Caco-2 (cell line): ENCODE measurements around the gene CACNG3. TPM values are rescaled to one million over a fixed set of nuclear protein-coding genes. Genes with fewer than 3 reads are reported as not detected.

ENCODE experiments used
- BruUV-seq: library from RNA; stranded (reverse); fragments of 400-500 nt; replicated peaks from 2 replicates; lab custom pipeline; 2021; lab: Mats Ljungman, UMichigan
- CTCF ChIA-PET: fragments of 300-600 bp; sonication (Branson Sonifier 250); formaldehyde crosslinking; loops from one replicate; lab custom pipeline; 2022; ENCODE audit warnings: antibody characterized with exemption; lab: Charles Lee
- POLR2A ChIA-PET: fragments of 300-600 bp; sonication (Branson Sonifier 250); formaldehyde crosslinking; loops from one replicate; lab custom pipeline; 2022; ENCODE audit warnings: antibody characterized with exemption; lab: Charles Lee
- DNase-seq, 2 experiments: peaks; one replicate each; pipeline versions ENCODE4 v3.0.0 to v3.0.0-alpha.2; 2020 to 2022
- H3K27me3 ChIP-seq: replicated peaks from 2 replicates; pipeline ENCODE4 v1.6.0; 2011; ENCODE audit warnings: low read length; ENCODE audit not compliant: control insufficient read depth, insufficient read depth
- H3K36me3 ChIP-seq: 2 replicates; pipeline ENCODE4 v1.5.1; 2011; ENCODE audit warnings: low read length; ENCODE audit not compliant: control insufficient read depth, insufficient read depth
- H3K4me1 ChIP-seq: fragments of 250-450 bp; sonication (Bioruptor Pico); 2 replicates; pipeline ENCODE4 v1.5.1; 2020; ENCODE audit warnings: mild to moderate bottlenecking
- H3K4me3 ChIP-seq: 2 replicates; pipeline ENCODE4 v1.5.1; 2011; ENCODE audit warnings: low read depth, mild to moderate bottlenecking, control low read depth, low read length
- H3K9me3 ChIP-seq: fragments of 250-450 bp; sonication (Bioruptor Pico); 2 replicates; pipeline ENCODE4 v1.5.1; 2020; ENCODE audit warnings: mild to moderate bottlenecking, moderate library complexity
- H3K27ac Mint-ChIP-seq: one replicate; pipeline ENCODE4 v1.8.0; 2022; ENCODE audit warnings: mixed read lengths; ENCODE audit not compliant: unreplicated experiment
- H3K27me3 Mint-ChIP-seq: one replicate; pipeline ENCODE4 v1.8.0; 2022; ENCODE audit warnings: mixed read lengths; ENCODE audit not compliant: insufficient read depth, unreplicated experiment
- H3K36me3 Mint-ChIP-seq: one replicate; pipeline ENCODE4 v1.8.0; 2022; ENCODE audit warnings: mild to moderate bottlenecking, mixed read lengths; ENCODE audit not compliant: insufficient read depth, unreplicated experiment
- H3K4me1 Mint-ChIP-seq: one replicate; pipeline ENCODE4 v1.8.0; 2022; ENCODE audit warnings: low read depth, mixed read lengths; ENCODE audit not compliant: unreplicated experiment
- H3K4me3 Mint-ChIP-seq: one replicate; pipeline ENCODE4 v1.8.0; 2022; ENCODE audit warnings: mild to moderate bottlenecking, moderate library complexity, mixed read lengths; ENCODE audit not compliant: unreplicated experiment
- H3K9me3 Mint-ChIP-seq: one replicate; pipeline ENCODE4 v1.8.0; 2022; ENCODE audit warnings: mixed read lengths; ENCODE audit not compliant: unreplicated experiment
- CTCF ChIP-seq, 2 experiments: fragments of 200-600 bp in 1 of 2; IDR thresholded peaks; 1 replicate in 1 of 2; 2 replicates in 1 of 2; pipeline versions ENCODE4 v1.5.1 to v1.8.0; 2011 to 2022; ENCODE audit warnings: antibody characterized with exemption in 1 of 2, control low read depth in 1 of 2, inconsistent platforms in 1 of 2, low read depth in 1 of 2, low read length in 1 of 2, mild to moderate bottlenecking in 1 of 2, moderate library complexity in 1 of 2; ENCODE audit not compliant: insufficient read depth in 1 of 2, severe bottlenecking in 1 of 2, unreplicated experiment in 1 of 2
- intact Hi-C: fragments of 100-400 bp; cut with micrococcal nuclease; formaldehyde crosslinking; loops from one replicate; pipeline ENCODE4 v1.10.0; 2022; ENCODE audit not compliant: unreplicated experiment
- total RNA-seq: library from RNA; stranded (reverse); gene quantifications from 2 replicates; pipeline ENCODE4 v1.2.3, GENCODE V29; 2022

CACNG3 gene
- total RNA-seq, 1 experiment from 2014 or later = not detected

GRCh38 chr16:24394341-24394740 lies 138.2 kb downstream of the CACNG3 start:
- intact Hi-C loops = no loop called here
- Mint-ChIP-seq H3K9me3 (no peaks in the 10 kb centered on the region), H3K27ac (no peak overlapping the region), H3K4me3 (no peak overlapping the region), H3K36me3 (no peaks in the 10 kb centered on the region), H3K4me1 (no peaks in the 10 kb centered on the region), H3K27me3 (peaks cover 9% of the 10 kb centered on the region)
- Histone ChIP-seq H3K4me3 (no peak overlapping the region), H3K36me3 (no peaks in the 10 kb centered on the region), H3K4me1 (no peaks in the 10 kb centered on the region), H3K9me3 (no peaks in the 10 kb centered on the region), H3K27me3 (no peaks in the 10 kb centered on the region)
- TF ChIP-seq CTCF (IDR thresholded peaks at IDR 0.05; ENCODE audit: insufficient read depth in 1 of 2, low read depth in 1 of 2, low read length in 1 of 2, severe bottlenecking in 1 of 2, unreplicated experiment in 1 of 2) = no peak
- no peak for DNase-seq
- ChIA-PET POLR2A (no interaction called here), CTCF (no interaction called here)
- no TSS peak for BruUV-seq

- H3K27me3 ChIP-seq = no peaks in the 10 kb centered on the region
- no peak overlapping the region for H3K4me3 Mint-ChIP-seq
- TF ChIP-seq CTCF (IDR thresholded peaks at IDR 0.05; ENCODE audit: insufficient read depth in 1 of 2, low read depth in 1 of 2, low read length in 1 of 2, severe bottlenecking in 1 of 2, unreplicated experiment in 1 of 2) = no peak
- no peaks in the 10 kb centered on the region for H3K9me3 Mint-ChIP-seq
- no peaks in the 10 kb centered on the region for H3K36me3 ChIP-seq
- no peaks in the 10 kb centered on the region for H3K36me3 Mint-ChIP-seq
- H3K27me3 Mint-ChIP-seq = peaks cover 9% of the 10 kb centered on the region
- no peak overlapping the region for H3K4me3 ChIP-seq
- intact Hi-C loops = no loop called here
- ChIA-PET POLR2A (no interaction called here), CTCF (no interaction called here)
- no peaks in the 10 kb centered on the region for H3K4me1 Mint-ChIP-seq
- no peak overlapping the region for H3K27ac Mint-ChIP-seq
- BruUV-seq = no TSS peak
- H3K4me1 ChIP-seq = no peaks in the 10 kb centered on the region
- DNase-seq = no peak
- no peaks in the 10 kb centered on the region for H3K9me3 ChIP-seq
These were observed 140.5 kb downstream of the CACNG3 start for GRCh38 chr16:24396350-24397271.

GRCh38 chr16:24409045-24409444 lies 152.9 kb downstream of the CACNG3 start:
- Histone ChIP-seq H3K36me3 (no peaks in the 10 kb centered on the region), H3K27me3 (no peaks in the 10 kb centered on the region), H3K9me3 (no peaks in the 10 kb centered on the region), H3K4me3 (no peak overlapping the region), H3K4me1 (no peaks in the 10 kb centered on the region)
- TF ChIP-seq CTCF (IDR thresholded peaks at IDR 0.05; ENCODE audit: insufficient read depth in 1 of 2, low read depth in 1 of 2, low read length in 1 of 2, severe bottlenecking in 1 of 2, unreplicated experiment in 1 of 2) = peak in 1 of 2 experiments; percentile 31
- no peak overlapping the region for H3K27ac Mint-ChIP-seq
- intact Hi-C loops = loop anchor here (1.0 to 10.0 kb wide), 3 partner anchors 90 to 364 kb away; no protein-coding TSS in a partner anchor
- H3K4me3 Mint-ChIP-seq = no peak overlapping the region
- H3K9me3 Mint-ChIP-seq = no peaks in the 10 kb centered on the region
- CTCF ChIA-PET = no interaction called here
- no peaks in the 10 kb centered on the region for H3K4me1 Mint-ChIP-seq
- POLR2A ChIA-PET = no interaction called here
- H3K36me3 Mint-ChIP-seq = no peaks in the 10 kb centered on the region
- no TSS peak for BruUV-seq
- H3K27me3 Mint-ChIP-seq = no peaks in the 10 kb centered on the region
- peak in 1 of 2 experiments; percentile 7 for DNase-seq
